Endothelial cell of umbilical vein (primary cell): ENCODE measurements around the gene KRTAP25-1.

Source experiments
- CTCF ChIP-seq, 2 donors: IDR thresholded peaks; 1 replicate in 1 of 2; 2 replicates in 1 of 2; pipeline ENCODE4 v1.5.1; 2011; ENCODE audit warnings: low read length in 2 of 2, mild to moderate bottlenecking in 2 of 2, moderate library complexity in 2 of 2, control low read depth in 1 of 2, inconsistent platforms in 1 of 2, low read depth in 1 of 2; ENCODE audit not compliant: insufficient read depth in 1 of 2; ENCODE audit errors: extremely low read depth in 1 of 2
- EZH2 ChIP-seq: IDR thresholded peaks from 2 replicates; pipeline ENCODE4 v1.6.1; 2012; ENCODE audit warnings: borderline replicate concordance, low read depth, mild to moderate bottlenecking, moderate library complexity, low read length, inconsistent platforms; ENCODE audit not compliant: severe bottlenecking
- FOS ChIP-seq: IDR thresholded peaks from 2 replicates; pipeline ENCODE4 v1.6.1; 2011; ENCODE audit warnings: mild to moderate bottlenecking, low read length, moderate library complexity, borderline replicate concordance; ENCODE audit not compliant: insufficient read depth
- JUN ChIP-seq: IDR thresholded peaks from 2 replicates; pipeline ENCODE4 v1.6.1; 2011; ENCODE audit warnings: borderline replicate concordance, low read depth; ENCODE audit not compliant: insufficient read length, insufficient read depth
- MAX ChIP-seq: IDR thresholded peaks from 2 replicates; pipeline ENCODE4 v1.6.1; 2011; ENCODE audit not compliant: insufficient read depth, insufficient read length
- MYC ChIP-seq: IDR thresholded peaks from one replicate; pipeline ENCODE4 v1.6.1; 2011; ENCODE audit warnings: mild to moderate bottlenecking, low read depth, low read length
- POLR2A ChIP-seq: IDR thresholded peaks from 2 replicates; pipeline ENCODE4 v1.6.1; 2012; ENCODE audit warnings: low read depth, mild to moderate bottlenecking, control low read depth, low read length
- POLR2AphosphoS5 ChIP-seq: IDR thresholded peaks from 2 replicates; pipeline ENCODE4 v1.6.1; 2012; ENCODE audit warnings: low read depth, mild to moderate bottlenecking, control low read depth, low read length, moderate library complexity; ENCODE audit not compliant: insufficient read depth

- TF ChIP-seq MYC (no peak), CTCF (IDR thresholded peaks at IDR 0.05; ENCODE audit: extremely low read depth in 1 of 2, insufficient read depth in 1 of 2, low read depth in 1 of 2, low read length in 2 of 2) (no peak), MAX (no peak), FOS (no peak), POLR2A (no peak), POLR2AphosphoS5 (no peak), EZH2 (no peak), JUN (no peak)
Measured at GRCh38 chr21:30257773-30258172, 31.5 kb downstream of the KRTAP25-1 start.
